ENCODE measurements around the gene NAA38. TPM values are rescaled to one million over a fixed set of nuclear protein-coding genes. Genes with fewer than 3 reads are reported as not detected.

Gene NAA38
- total RNA-seq, 1 experiment from 2014 or later = 103 TPM

GRCh38 chr17:7867881-7868329 is 10.5 kb upstream of the NAA38 start:
- peaks cover 3 to 14% of the 10 kb centered on the region in 2 experiments; a peak in 3 of 4 replicates for H3K4me1 ChIP-seq (ENCODE audit: control insufficient read depth in 1 of 2, insufficient read depth in 2 of 2, low read length in 2 of 2)
- no peak overlapping the region for H2AFZ ChIP-seq (ENCODE audit: low read depth, low read length, poor library complexity, severe bottlenecking)
- no TSS peak for BruUV-seq (replicated peaks)
- ChIA-PET CTCF (no interaction called here), POLR2A (no interaction called here), RAD21 (ENCODE audit: low non-redundant PET in 1 of 2, low total read pairs in 2 of 2, uncharacterized antibody in 2 of 2, unreplicated experiment in 2 of 2) (no interaction called here)
- peaks cover 0 to 10% of the 10 kb centered on the region in 2 experiments; a peak in 2 of 4 replicates for H3K36me3 ChIP-seq (ENCODE audit: control insufficient read depth in 1 of 2, insufficient read depth in 2 of 2, low read length in 2 of 2)
- no peak overlapping the region for H3K9ac ChIP-seq (ENCODE audit: low read length)
- H3K9me3 ChIP-seq (ENCODE audit: control insufficient read depth in 1 of 2, insufficient read depth in 1 of 2, low read depth in 1 of 2, low read length in 2 of 2) = peaks cover 0 to 9% of the 10 kb centered on the region in 2 experiments; a peak in 1 of 4 replicates
- no peak overlapping the region for H3K4me2 ChIP-seq (ENCODE audit: low read length)
- no peaks in the 10 kb centered on the region for H3K9me2 ChIP-seq (ENCODE audit: insufficient read depth)
- ATAC-seq (no peak), DNase-seq (ENCODE audit: low read depth, low spot score) (no peak)
- no peaks in the 10 kb centered on the region for H3K27me3 ChIP-seq (ENCODE audit: insufficient read depth, low read length)
- H3K79me2 ChIP-seq (ENCODE audit: insufficient read depth, low read length) = 0 out of 2 replicates have a peak, but pooled peaks cover 4% of the 10 kb centered on the region
- no peak overlapping the region for H3K27ac ChIP-seq (ENCODE audit: low read depth, low read length)
- H4K20me1 ChIP-seq (ENCODE audit: insufficient read depth) = no peaks in the 10 kb centered on the region
- intact Hi-C loops (cut with micrococcal nuclease) = no loop called here
- TF ChIP-seq EZH2 (IDR thresholded peaks at IDR 0.05) (no peak), ELF1 (IDR thresholded peaks at IDR 0.05; ENCODE audit: borderline replicate concordance, low read depth) (no peak), CBX3 (IDR thresholded peaks at IDR 0.05; ENCODE audit: low read depth) (no peak), SIN3A (IDR thresholded peaks at IDR 0.05; ENCODE audit: low read depth) (no peak), FOSL1 (IDR thresholded peaks at IDR 0.05; ENCODE audit: low read depth) (no peak), SRF (IDR thresholded peaks at IDR 0.05; ENCODE audit: low read depth) (no peak), SP1 (IDR thresholded peaks at IDR 0.05; ENCODE audit: low read depth) (no peak), REST (IDR thresholded peaks at IDR 0.05; ENCODE audit: low read depth) (no peak), ATF3 (IDR thresholded peaks at IDR 0.05) (no peak)
- H3K4me3 ChIP-seq (replicated peaks in 1 of 2; ENCODE audit: low read depth in 1 of 2, low read length in 2 of 2) = no peak overlapping the region

Measured in HCT116 (cell line).